Stimulated activated CD8-positive, alpha-beta memory T cell treated with anti-CD3 and anti-CD28 coated beads, Interleukin-15, amount 100 ng/mL, for 24 hours (primary cell): ENCODE data around the gene EIF5AL1.
"Not testable (repeated sequence)": the region's sequence is repeated elsewhere in the genome, so short reads cannot be mapped to it uniquely, and the experiment has no call there.

Experiments
- DNase-seq: peaks from one replicate; pipeline ENCODE4 v3.0.0-alpha.2; 2020; ENCODE audit warnings: low read depth

Gene EIF5AL1

GRCh38 chr10:79509934-79510508, 2.3 kb upstream of the EIF5AL1 start:
- DNase-seq: not testable (repeated sequence)

DNA sequence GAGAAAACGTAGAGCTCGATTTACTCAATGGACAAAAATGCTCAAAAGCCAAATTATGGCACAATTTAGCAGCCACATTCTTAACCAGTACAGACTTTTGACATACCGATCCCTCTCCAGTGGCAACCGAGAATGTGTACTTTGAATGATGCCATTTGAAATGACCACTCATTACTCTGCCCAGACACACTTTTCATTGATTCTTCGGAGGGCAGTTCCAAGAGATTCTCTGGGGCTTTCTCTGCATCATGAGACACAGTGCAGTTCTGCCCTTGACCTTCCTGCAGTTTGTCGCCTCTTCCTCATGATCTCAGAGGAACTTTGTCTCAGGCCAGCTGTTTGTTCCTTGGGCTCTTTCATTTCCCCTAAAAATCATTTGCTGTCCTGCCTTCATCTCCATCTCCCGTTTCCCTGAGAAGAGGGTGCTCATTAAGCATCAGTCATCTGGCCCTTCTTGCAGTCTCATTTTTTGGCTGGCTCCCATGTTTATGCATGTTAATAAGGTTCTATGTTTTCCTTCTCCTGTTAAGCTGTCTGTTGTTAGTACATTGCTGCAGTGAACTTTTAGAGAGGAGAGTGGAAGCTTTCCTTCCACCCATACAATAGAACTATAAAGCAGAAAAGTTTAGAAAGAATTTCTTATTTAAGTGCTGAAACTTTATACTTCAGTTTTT, 4.3 kb downstream of the EIF5AL1 start:
- DNase-seq: not testable (repeated sequence)

GRCh38 chr10:79517567-79517966, 5.2 kb downstream of the EIF5AL1 start:
- not testable (repeated sequence) for DNase-seq

DNA sequence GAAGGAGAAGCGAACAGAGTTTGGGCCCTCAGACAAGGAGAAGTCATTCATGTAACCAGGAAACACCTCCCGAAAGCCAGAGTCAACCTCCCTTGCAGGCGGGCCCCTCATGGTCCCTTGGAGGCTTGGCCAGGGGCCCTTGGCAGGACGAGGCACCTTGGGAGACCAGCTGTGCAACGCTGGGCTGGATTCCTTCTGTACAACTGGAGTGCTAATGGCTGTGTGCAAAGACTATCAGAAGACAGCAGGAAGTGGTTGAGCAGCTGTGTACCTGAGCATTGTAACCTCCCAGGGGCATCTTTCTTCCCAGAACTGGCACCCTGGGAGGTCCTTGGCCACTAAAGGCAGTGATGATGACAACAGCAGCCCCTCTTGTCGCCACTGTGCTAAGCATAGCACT, 9.4 kb downstream of the EIF5AL1 start:
- DNase-seq: not testable (repeated sequence)

DNA sequence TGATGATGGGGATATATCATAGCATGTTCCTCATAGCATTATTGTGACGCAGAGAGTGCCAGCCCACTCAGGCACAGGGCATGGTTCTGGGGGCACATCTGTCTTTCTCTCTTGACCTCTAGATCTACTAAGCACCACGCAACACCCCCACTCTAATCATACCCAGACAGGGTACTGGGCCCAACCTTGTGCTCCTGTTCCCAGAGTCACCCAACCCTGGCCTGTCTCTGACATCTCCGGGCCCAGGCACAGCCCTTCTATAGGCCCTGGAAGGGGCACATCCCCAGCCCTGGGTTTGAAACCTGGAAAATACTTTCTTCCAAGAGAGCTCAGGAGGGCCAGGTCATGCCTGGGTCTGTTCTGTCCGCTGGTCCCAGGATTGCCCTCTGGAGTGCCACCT, 10.1 kb downstream of the EIF5AL1 start:
- not testable (repeated sequence) for DNase-seq

DNA sequence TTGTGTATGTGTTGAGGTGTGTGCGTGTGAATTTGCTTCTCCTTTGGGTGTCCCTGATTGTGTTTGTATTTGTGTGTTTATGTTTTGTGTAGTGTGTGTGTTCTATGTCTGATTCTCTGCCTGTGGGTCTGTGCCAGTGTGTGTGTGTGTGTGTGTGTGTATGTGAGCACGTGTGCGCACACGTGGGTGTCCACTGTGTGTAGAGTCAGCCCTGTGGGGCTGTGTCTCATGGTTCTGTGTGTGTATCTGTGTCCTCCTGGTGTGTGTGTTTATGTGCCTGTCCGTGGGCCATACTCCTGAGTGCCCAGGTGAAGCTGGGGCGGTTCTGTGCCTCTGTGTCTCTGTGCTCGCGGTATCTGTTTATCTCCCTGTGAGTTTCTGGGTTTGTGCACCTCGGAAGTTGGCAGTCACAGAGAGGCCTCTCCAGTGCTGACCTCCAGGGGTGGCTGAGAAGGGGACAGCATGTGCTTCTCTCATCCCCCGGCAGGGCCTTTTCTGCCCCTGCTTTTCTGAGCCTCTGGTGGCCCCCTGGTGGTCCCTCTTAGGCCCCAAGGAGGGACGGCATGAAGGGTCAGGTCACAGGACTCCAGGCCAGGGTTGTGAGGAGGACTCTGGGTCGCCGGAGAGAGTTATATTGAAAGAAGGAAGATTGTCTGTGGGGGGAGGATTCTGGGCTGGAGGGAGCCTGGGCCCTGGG, 11.0 kb downstream of the EIF5AL1 start:
- DNase-seq: not testable (repeated sequence)

- DNase-seq: not testable (repeated sequence)
Measured at GRCh38 chr10:79525049-79525710, 12.8 kb downstream of the EIF5AL1 start.

GRCh38 chr10:79528261-79528660, 15.9 kb downstream of the EIF5AL1 start:
- DNase-seq: not testable (repeated sequence)

- not testable (repeated sequence) for DNase-seq
Measured at GRCh38 chr10:79533142-79533902, 21.0 kb downstream of the EIF5AL1 start.

DNA sequence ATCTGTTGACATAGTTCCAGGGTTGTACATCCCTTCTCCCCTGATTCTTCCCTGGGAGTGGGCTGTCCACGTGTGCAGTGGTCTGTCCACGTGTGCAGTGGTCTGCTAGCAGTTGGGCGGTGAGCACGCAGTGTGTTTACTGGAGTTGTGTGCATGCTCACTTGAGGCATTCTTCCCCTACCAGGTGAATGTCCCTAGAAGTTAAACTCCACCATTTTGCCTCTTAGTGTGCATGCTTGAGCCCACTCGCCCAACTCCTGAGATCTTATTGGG, 21.5 kb downstream of the EIF5AL1 start:
- not testable (repeated sequence) for DNase-seq

GRCh38 chr10:79538311-79538710, 26.0 kb downstream of the EIF5AL1 start:
- DNase-seq: not testable (repeated sequence)

DNA sequence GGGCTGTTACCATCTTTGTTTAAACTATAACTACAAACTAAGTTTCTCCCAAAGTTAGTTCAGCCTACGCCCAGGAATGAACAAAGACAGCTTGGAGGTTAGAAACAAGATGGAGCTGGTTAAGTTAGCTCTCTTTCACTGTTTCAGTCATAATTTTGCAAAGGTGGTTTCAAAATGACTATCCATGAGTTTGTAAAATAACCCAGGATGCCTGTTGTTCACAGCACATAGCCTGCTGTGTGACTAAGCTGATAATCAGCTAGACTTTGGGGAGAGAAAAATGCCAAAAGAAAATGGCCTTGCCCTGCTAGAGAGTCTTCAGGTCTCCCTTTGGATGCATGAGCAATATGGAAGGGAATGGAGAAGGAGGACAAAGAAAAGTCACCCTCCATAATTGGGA, 28.6 kb downstream of the EIF5AL1 start:
- DNase-seq: not testable (repeated sequence)

- no peak for DNase-seq
Measured at GRCh38 chr10:79542626-79543025, 30.3 kb downstream of the EIF5AL1 start.

GRCh38 chr10:79544408-79544807, 32.1 kb downstream of the EIF5AL1 start:
- not testable (repeated sequence) for DNase-seq

DNA sequence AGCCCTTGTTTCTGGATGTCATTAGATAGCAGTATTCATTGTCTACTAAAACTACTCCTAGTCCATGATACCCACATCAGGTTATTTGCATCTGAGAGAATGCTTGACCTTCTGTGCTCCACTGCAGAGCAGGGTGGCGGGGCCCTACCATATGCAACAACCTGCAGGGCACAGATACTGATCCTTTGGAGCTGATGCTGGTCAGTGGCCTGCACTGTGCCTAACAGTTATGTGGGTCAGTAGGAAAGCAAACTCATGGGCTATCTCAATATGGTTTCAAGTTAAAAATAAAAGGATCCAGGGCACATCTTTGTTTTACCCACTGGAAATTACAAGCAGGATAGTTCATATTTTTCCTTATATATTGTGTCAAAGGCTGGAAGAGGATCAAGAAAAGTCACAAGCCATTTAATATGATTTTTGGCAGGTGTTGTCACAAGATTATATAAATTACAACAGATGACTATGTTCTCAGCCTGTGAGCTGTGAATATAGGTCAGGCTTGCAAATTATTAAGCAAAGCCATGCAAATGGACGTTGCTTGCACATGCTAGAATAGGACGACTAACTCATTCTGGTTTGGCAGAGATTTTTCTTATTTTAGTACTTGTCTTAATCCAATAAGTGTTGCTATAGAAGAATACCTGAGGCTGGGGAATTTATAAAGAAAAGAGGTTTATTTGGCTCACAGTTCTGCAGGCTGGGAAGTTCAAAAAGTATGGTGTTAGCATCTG, 32.8 kb downstream of the EIF5AL1 start:
- not testable (repeated sequence) for DNase-seq

DNA sequence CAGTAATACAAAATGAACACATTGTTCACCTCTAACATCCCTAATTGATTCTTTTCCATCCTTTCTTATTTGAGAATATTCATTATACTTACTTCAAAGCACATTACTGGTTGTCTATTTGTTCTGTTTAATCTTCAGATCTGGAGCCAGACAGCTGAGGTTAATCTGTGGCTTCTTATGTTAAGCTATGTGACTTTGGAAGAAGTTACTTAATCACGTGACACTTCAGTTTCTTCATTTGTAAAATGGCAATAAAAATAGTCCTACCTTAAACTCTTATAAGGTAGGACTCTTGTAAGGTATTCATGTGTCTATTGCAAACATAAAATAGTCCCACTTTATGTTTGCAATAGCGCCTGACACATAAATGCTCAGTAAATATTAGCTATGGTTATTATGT, 34.8 kb downstream of the EIF5AL1 start:
- DNase-seq: not testable (repeated sequence)

DNA sequence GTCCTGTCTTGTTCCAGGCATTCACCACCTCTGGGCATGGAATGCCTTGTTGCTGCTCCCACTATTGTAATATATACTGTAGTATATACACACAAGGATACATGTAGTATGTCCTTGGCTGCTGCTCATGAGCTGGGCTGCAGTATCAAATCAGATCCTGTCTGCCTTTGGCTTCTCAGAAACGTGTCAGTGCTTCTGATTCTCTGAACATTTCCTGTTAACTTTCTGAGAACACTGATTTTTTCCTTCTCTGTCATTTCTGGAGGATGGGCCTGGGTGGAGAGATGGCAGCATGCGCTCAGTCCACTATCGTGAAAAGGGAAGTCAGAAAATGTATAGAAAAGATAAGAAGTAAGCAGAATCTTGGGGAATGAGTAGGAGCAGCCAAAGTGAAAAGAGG, 35.6 kb downstream of the EIF5AL1 start:
- no peak for DNase-seq

DNA sequence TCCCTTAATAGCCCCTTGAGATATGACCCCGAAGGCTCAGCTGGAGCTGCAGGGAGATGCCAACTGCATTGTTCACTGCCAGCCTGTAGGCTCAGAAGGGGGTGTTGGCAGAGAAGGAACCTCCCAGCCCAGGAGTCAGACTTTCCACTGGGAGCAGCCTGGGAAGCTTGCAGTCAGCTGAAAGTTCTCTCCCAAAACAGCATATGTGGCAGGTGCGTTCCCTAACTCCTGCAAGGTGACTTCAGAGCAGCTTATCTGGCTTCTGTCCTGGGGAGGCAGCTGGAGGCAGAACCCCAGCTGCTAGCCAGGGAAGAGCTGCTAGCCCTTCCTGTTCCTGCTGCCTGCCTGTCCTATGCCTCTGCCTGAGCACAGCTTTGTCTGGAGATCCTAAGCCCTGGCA, 39.8 kb downstream of the EIF5AL1 start:
- DNase-seq: no peak

GRCh38 chr10:79555354-79556309, 43.3 kb downstream of the EIF5AL1 start:
- DNase-seq: no peak

- DNase-seq: not testable (repeated sequence)
Measured at GRCh38 chr10:79556961-79557360, 44.6 kb downstream of the EIF5AL1 start.
